SK-N-SH (cell line): ENCODE measurements around the gene LCOR. TPM values are rescaled to one million over a fixed set of nuclear protein-coding genes. Genes with fewer than 3 reads are reported as not detected.

ENCODE experiments used
- CTCF ChIA-PET: fragments of 300-600, 350-600 bp; formaldehyde crosslinking; extraction: SDS; loops from one replicate; lab custom pipeline; 2021; lab: Yijun Ruan, JAX
- POLR2A ChIA-PET: fragments of 350-600 bp; sonication (Branson Sonifier 250); formaldehyde crosslinking; extraction: SDS; loops from one replicate; lab custom pipeline; 2020; ENCODE audit warnings: antibody characterized with exemption, inconsistent platforms; lab: Yijun Ruan, JAX
- DNase-seq: peaks from one replicate; pipeline ENCODE4 v3.0.0; 2012
- H2AFZ ChIP-seq: fragments of 200-600 bp; sonication (generic); 2 replicates; pipeline ENCODE4 v1.8.1; 2016; ENCODE audit warnings: antibody characterized with exemption, mild to moderate bottlenecking, low read depth
- H3F3A ChIP-seq: fragments of 200-600 bp; sonication (generic); replicated peaks from 2 replicates; pipeline ENCODE3; 2016; ENCODE audit warnings: antibody characterized with exemption, mild to moderate bottlenecking; ENCODE audit not compliant: insufficient read depth
- H3K27ac ChIP-seq, 2 experiments: fragments of 200-500 bp in 1 of 2; fragments of 200-600 bp in 1 of 2; sonication (Bioruptor generic) in 1 of 2; sonication (generic), shearing (Covaris generic) in 1 of 2; 2 replicates each; pipeline versions ENCODE4 v1.5.1 to v1.6.1; 2014 to 2016; ENCODE audit warnings: low read depth in 2 of 2, inconsistent platforms in 1 of 2, low read length in 1 of 2, mild to moderate bottlenecking in 1 of 2, mixed read lengths in 1 of 2
- H3K27me3 ChIP-seq: fragments of 200-600 bp; sonication (generic), shearing (Covaris generic); 2 replicates; pipeline ENCODE4 v1.6.1; 2016; ENCODE audit warnings: mixed run types; ENCODE audit not compliant: insufficient read depth
- H3K36me3 ChIP-seq, 2 experiments: fragments of 200-500 bp in 1 of 2; fragments of 200-600 bp in 1 of 2; sonication (Bioruptor generic) in 1 of 2; sonication (generic) in 1 of 2; replicated peaks in 1 of 2; 2 replicates each; pipeline versions ENCODE3 to v1.5.1; 2014 to 2016; ENCODE audit warnings: low read length in 1 of 2, mild to moderate bottlenecking in 1 of 2; ENCODE audit not compliant: insufficient read depth in 2 of 2, control insufficient read depth in 1 of 2
- H3K4me1 ChIP-seq, 2 experiments: fragments of 200-500 bp in 1 of 2; fragments of 200-600 bp in 1 of 2; sonication (Bioruptor generic) in 1 of 2; sonication (generic), shearing (Covaris generic) in 1 of 2; 2 replicates each; pipeline versions ENCODE4 v1.5.1 to v1.6.1; 2014 to 2016; ENCODE audit warnings: low read depth in 1 of 2, low read length in 1 of 2, mixed run types in 1 of 2; ENCODE audit not compliant: insufficient read depth in 2 of 2, control insufficient read depth in 1 of 2
- H3K4me2 ChIP-seq: fragments of 200-600 bp; sonication (generic), shearing (Covaris generic); 2 replicates; pipeline ENCODE4 v1.6.1; 2017; ENCODE audit warnings: mixed run types
- H3K4me3 ChIP-seq, 2 experiments: fragments of 200-500 bp in 1 of 2; fragments of 200-600 bp in 1 of 2; sonication (Bioruptor generic) in 1 of 2; sonication (generic), shearing (Covaris generic) in 1 of 2; 2 replicates each; pipeline versions ENCODE4 v1.5.1 to v1.8.1; 2014 to 2016; ENCODE audit warnings: low read depth in 2 of 2, inconsistent platforms in 1 of 2, low read length in 1 of 2, mild to moderate bottlenecking in 1 of 2, mixed read lengths in 1 of 2, moderate library complexity in 1 of 2
- H3K79me2 ChIP-seq: fragments of 200-600 bp; sonication (generic); 2 replicates; pipeline ENCODE4 v1.8.1; 2017; ENCODE audit warnings: mild to moderate bottlenecking; ENCODE audit not compliant: insufficient read depth
- H3K9ac ChIP-seq: fragments of 200-600 bp; sonication (generic); 2 replicates; pipeline ENCODE4 v1.6.1; 2017; ENCODE audit warnings: mixed run types
- H3K9me2 ChIP-seq: fragments of 200-600 bp; sonication (generic); 2 replicates; pipeline ENCODE4 v1.6.1; 2017; ENCODE audit warnings: mixed run types
- H3K9me3 ChIP-seq: fragments of 200-600 bp; sonication (generic); 2 replicates; pipeline ENCODE4 v1.6.1; 2017; ENCODE audit warnings: mixed run types, mild to moderate bottlenecking, moderate library complexity
- H4K20me1 ChIP-seq: fragments of 200-600 bp; sonication (generic); 2 replicates; pipeline ENCODE4 v1.6.1; 2017; ENCODE audit warnings: mild to moderate bottlenecking, mixed run types; ENCODE audit not compliant: insufficient read depth
- CHD2 ChIP-seq: fragments of 150-350 bp; IDR thresholded peaks from 2 replicates; pipeline ENCODE4 v1.6.1; 2018; ENCODE audit warnings: low read length; ENCODE audit not compliant: partially characterized antibody
- CTCF ChIP-seq: fragments of 200-600 bp; sonication (generic); IDR thresholded peaks from 2 replicates; pipeline ENCODE4 v1.6.1; 2017; ENCODE audit warnings: antibody characterized with exemption, mild to moderate bottlenecking, moderate library complexity
- FOSL2 ChIP-seq: IDR thresholded peaks from 2 replicates; pipeline ENCODE4 v1.4.0; 2012; ENCODE audit warnings: low read depth, mild to moderate bottlenecking, moderate library complexity, borderline replicate concordance
- FOXM1 ChIP-seq: IDR thresholded peaks from 2 replicates; pipeline ENCODE4 v1.4.0; 2012; ENCODE audit warnings: low read depth, mild to moderate bottlenecking
- GABPA ChIP-seq: IDR thresholded peaks from 2 replicates; pipeline ENCODE4 v1.4.0; 2012; ENCODE audit warnings: low read depth, mild to moderate bottlenecking
- JUND ChIP-seq: IDR thresholded peaks from 2 replicates; pipeline ENCODE4 v1.4.0; 2012
- MAX ChIP-seq: IDR thresholded peaks from 2 replicates; pipeline ENCODE4 v1.4.0; 2012; ENCODE audit warnings: low read depth
- MEF2A ChIP-seq: IDR thresholded peaks from 2 replicates; pipeline ENCODE4 v1.4.0; 2012; ENCODE audit warnings: low read depth, borderline replicate concordance
- NFIC ChIP-seq: IDR thresholded peaks from 2 replicates; pipeline ENCODE4 v1.4.0; 2012; ENCODE audit warnings: borderline replicate concordance
- PBX3 ChIP-seq: IDR thresholded peaks from 2 replicates; pipeline ENCODE4; 2012
- RFX5 ChIP-seq: IDR thresholded peaks from 2 replicates; pipeline ENCODE4 v1.6.1; 2012; ENCODE audit warnings: mild to moderate bottlenecking, improper control_type of control experiment, low read length
- RXRA ChIP-seq: IDR thresholded peaks from 2 replicates; pipeline ENCODE4 v1.4.0; 2012; ENCODE audit warnings: low read depth, mild to moderate bottlenecking, borderline replicate concordance
- SMC3 ChIP-seq: IDR thresholded peaks from 2 replicates; pipeline ENCODE4 v1.6.1; 2012; ENCODE audit warnings: low read depth, low read length, improper control_type of control experiment
- TAF1 ChIP-seq: IDR thresholded peaks from 2 replicates; pipeline ENCODE4 v1.6.1; 2012; ENCODE audit warnings: low read depth, mild to moderate bottlenecking, low read length, moderate library complexity, borderline replicate concordance
- USF1 ChIP-seq: IDR thresholded peaks from 2 replicates; pipeline ENCODE4 v1.4.0; 2012; ENCODE audit warnings: low read depth, borderline replicate concordance
- ZBTB33 ChIP-seq: IDR thresholded peaks from 2 replicates; pipeline ENCODE4 v1.4.0; 2012; ENCODE audit warnings: low read depth, borderline replicate concordance
- polyA plus RNA-seq, 3 experiments: library from polyadenylated mRNA; depleted of rRNA; stranded (reverse); fragments of >200 nt; gene quantifications; 2 replicates each; pipeline ENCODE4 v1.2.3, GENCODE V29; 2012

LCOR gene
- polyA plus RNA-seq, 1 of the 3 experiments (the other 2 are of a cell fraction), result 1.9 TPM

- ChIA-PET POLR2A (no interaction called here), CTCF (interaction anchor here (1.0 to 1.1 kb wide), 2 partner anchors 9 to 30 kb away, joined by 3 to 4 read pairs; no protein-coding TSS in a partner anchor)
- Histone ChIP-seq H3K9ac (no peak overlapping the region), H3F3A (no peaks in the 10 kb centered on the region), H2AFZ (no peak overlapping the region), H4K20me1 (no peaks in the 10 kb centered on the region), H3K9me2 (peaks cover 3% of the 10 kb centered on the region; the same call in 1 of the 2 replicates), H3K27ac (no peak overlapping the region), H3K27me3 (no peaks in the 10 kb centered on the region), H3K9me3 (peaks cover 7% of the 10 kb centered on the region; the same call in 1 of the 2 replicates), H3K79me2 (no peaks in the 10 kb centered on the region), H3K36me3 (no peaks in the 10 kb centered on the region), H3K4me3 (no peak overlapping the region), H3K4me2 (no peak overlapping the region), H3K4me1 (no peaks in the 10 kb centered on the region)
- TF ChIP-seq FOXM1, result no peak
- no peak for TF ChIP-seq RFX5
- TF ChIP-seq NFIC, result no peak
- TF ChIP-seq CHD2, result no peak
- TF ChIP-seq CTCF, result no peak
- no peak for TF ChIP-seq RXRA
- TF ChIP-seq SMC3, result no peak
- no peak for TF ChIP-seq ZBTB33
- TF ChIP-seq JUND, result no peak
- no peak for TF ChIP-seq MEF2A
- no peak for TF ChIP-seq PBX3
- no peak for TF ChIP-seq FOSL2
- TF ChIP-seq TAF1, result no peak
- TF ChIP-seq GABPA, result no peak
- TF ChIP-seq USF1, result no peak
- TF ChIP-seq MAX, result no peak
- DNase-seq, result no peak
Measured at GRCh38 chr10:97011397-97011796, 179.3 kb downstream of the LCOR start.
